Fibroblast of skin of right quadriceps (primary cell): ENCODE measurements around the gene C1QL2.

Experiments
- DNase-seq: peaks from one replicate; pipeline ENCODE4 v3.0.0-alpha.2; 2013

C1QL2 gene

GRCh38 chr2:119158563-119159347 lies at the start of gene C1QL2:
TSS of gene C1QL2 (minus strand) at chr2:119158751. CDS start at chr2:119158269, 482 bp downstream.
- no peak for DNase-seq

- no peak for DNase-seq
These were observed 48.9 kb upstream of the C1QL2 start for GRCh38 chr2:119207447-119207846.

- DNase-seq: no peak
These were observed 47.6 kb upstream of the C1QL2 start for GRCh38 chr2:119206201-119206600.

GRCh38 chr2:119205001-119205706 lies 46.6 kb upstream of the C1QL2 start:
- DNase-seq: no peak

- DNase-seq: no peak
These were observed 46.0 kb upstream of the C1QL2 start for GRCh38 chr2:119204525-119204924.

GRCh38 chr2:119202610-119203310 lies 44.2 kb upstream of the C1QL2 start:
- no peak for DNase-seq

GRCh38 chr2:119201815-119202214 lies 43.3 kb upstream of the C1QL2 start:
- DNase-seq: no peak

GRCh38 chr2:119198240-119198840 lies 39.8 kb upstream of the C1QL2 start:
- DNase-seq: peak; percentile 35

GRCh38 chr2:119197529-119198239 lies 39.1 kb upstream of the C1QL2 start:
- no peak for DNase-seq

- DNase-seq: no peak
These were observed 38.5 kb upstream of the C1QL2 start for GRCh38 chr2:119197126-119197405.

GRCh38 chr2:119196301-119197125 lies 38.0 kb upstream of the C1QL2 start:
- peak; percentile 6 for DNase-seq

GRCh38 chr2:119195887-119196286 lies 37.3 kb upstream of the C1QL2 start:
- no peak for DNase-seq

GRCh38 chr2:119195001-119195400 lies 36.5 kb upstream of the C1QL2 start:
- no peak for DNase-seq

GRCh38 chr2:119192893-119193292 lies 34.3 kb upstream of the C1QL2 start:
- DNase-seq: no peak

GRCh38 chr2:119190321-119191111 lies 32.0 kb upstream of the C1QL2 start:
- no peak for DNase-seq

GRCh38 chr2:119184512-119184911 lies 26.0 kb upstream of the C1QL2 start:
- no peak for DNase-seq

GRCh38 chr2:119181791-119182445 lies 23.4 kb upstream of the C1QL2 start:
- no peak for DNase-seq

GRCh38 chr2:119181391-119181790 lies 22.8 kb upstream of the C1QL2 start:
- DNase-seq: no peak

GRCh38 chr2:119180892-119181291 lies 22.3 kb upstream of the C1QL2 start:
- no peak for DNase-seq

- no peak for DNase-seq
These were observed 21.4 kb upstream of the C1QL2 start for GRCh38 chr2:119179991-119180390.

- no peak for DNase-seq
These were observed 20.7 kb upstream of the C1QL2 start for GRCh38 chr2:119179202-119179601.
